GM21786 (cell line): Measurements from ENCODE around the gene SLIT3.

Experiments used
- ATAC-seq: cut with Tn5 transposase; IDR thresholded peaks from one replicate; pipeline ENCODE4 v1.9.1; 2021; ENCODE audit not compliant: unreplicated experiment

SLIT3 gene

GRCh38 chr5:169085636-169086035 is 215.3 kb downstream of the SLIT3 start:
- ATAC-seq: no peak

GRCh38 chr5:169085212-169085611 is 215.7 kb downstream of the SLIT3 start:
- no peak for ATAC-seq

DNA sequence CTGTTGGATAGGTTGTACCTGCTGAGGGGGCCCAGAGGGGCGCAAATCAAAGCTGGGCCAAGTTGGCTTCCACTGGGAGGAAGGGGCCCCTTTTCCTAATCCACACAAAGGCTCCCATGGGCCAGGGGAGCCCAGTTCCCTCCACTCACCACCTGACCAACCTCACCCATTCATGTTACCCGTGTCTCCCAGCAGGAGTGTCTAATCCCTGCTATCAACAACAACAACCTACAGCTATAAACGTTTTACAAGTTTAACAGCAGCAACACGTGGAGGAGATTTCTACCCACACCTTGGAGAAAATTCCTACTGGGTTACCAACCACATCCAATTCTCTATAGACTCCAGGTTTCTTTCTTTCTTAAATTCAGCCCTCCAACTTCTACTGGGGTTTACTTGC is 216.2 kb downstream of the SLIT3 start:
- ATAC-seq: no peak

DNA sequence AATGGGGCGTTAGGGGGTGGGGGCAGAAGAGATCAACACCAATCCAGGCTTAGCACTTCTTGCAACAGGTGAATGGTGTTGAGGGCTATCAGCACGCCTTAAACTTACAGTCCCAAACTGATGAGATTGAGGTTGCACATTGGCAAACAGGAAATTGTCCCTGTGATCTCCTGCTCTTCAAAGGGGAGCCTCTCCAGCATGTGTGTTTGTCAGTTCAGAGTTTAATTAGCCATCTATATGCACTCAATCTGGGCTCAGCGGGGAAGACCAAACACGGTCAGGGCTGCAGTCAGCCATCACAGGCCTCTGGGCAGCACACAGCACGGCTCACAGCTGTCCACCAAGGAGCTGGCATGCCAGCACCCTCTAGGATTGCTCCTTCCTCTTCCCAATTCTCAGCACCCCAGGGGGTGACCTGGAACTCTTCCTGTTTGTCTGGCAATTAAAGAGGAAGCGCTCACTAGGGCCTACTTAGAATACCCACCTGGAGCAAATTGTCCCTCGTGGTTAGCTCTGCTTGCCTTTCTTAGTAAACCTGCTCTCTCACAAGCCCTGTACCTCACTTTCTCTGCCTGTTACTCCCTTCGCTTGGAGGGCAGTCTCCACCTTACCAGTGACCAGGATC is 217.4 kb downstream of the SLIT3 start:
- ATAC-seq: no peak

GRCh38 chr5:169081000-169081724 is 219.8 kb downstream of the SLIT3 start:
- no peak for ATAC-seq

DNA sequence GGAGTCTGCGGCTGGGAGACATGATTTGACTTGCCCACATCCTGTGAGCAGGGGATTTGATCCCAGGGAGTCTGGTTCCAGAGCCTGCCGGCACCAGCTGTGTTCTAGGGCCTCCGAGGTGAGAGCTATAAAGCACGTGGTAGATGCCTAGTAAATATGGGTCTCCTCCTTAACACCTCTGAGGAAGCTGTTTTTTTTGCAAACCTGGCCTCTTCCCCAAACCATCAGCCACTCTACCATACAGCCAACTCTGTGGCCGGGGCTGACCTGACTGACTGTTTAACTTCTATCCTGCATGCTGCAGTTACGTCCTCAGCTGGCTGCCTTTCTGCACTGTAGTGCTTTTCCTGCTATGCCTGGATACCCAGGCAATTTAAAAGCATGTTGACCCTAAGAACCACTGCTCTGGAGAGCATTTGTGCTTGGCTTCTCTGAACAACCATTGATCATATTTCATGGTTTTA is 220.5 kb downstream of the SLIT3 start:
- ATAC-seq: no peak

- no peak for ATAC-seq
These were observed 221.2 kb downstream of the SLIT3 start for GRCh38 chr5:169079697-169080096.

DNA sequence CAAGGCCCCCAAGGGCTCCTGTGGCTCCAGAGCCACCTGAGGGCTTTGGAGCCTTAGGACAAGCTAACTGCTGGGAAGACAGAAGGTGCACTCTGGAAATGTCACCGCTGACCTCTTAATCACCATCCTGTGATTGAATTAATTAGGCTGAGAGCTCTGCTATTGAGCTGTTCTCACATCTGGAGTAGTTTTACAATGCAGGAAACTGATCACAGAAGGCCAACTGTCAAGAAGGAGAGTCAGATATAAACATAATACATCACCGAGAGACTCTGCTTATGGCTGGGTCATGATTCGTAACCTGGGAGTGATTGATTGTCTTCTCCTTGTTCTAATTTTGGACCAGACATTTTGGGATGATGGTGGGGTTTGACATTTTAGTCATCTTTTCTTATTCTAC is 226.1 kb downstream of the SLIT3 start:
- no peak for ATAC-seq

GRCh38 chr5:169072233-169072632 is 228.7 kb downstream of the SLIT3 start:
- no peak for ATAC-seq

- ATAC-seq: no peak
These were observed 230.5 kb downstream of the SLIT3 start for GRCh38 chr5:169070413-169070812.

DNA sequence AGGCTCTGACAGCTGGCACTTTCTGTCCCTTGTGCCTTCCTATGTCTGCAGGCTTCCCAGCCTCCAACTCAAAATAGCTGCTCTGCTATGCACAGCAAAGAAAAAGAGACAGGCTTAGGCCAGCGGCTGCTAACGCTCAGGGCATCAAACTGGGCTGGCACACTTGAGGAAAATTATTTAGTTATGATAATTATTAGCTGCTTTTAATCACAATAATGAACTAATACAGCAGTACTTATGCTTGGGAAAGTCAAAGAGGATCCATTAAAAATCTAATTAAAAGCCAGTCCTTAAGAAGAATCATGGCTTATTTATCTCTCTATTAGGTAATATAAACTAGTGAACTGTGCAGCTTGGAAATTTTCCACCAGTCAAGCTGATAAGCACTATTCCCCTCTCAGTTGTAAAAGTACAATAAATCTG is 233.2 kb downstream of the SLIT3 start:
- no peak for ATAC-seq

DNA sequence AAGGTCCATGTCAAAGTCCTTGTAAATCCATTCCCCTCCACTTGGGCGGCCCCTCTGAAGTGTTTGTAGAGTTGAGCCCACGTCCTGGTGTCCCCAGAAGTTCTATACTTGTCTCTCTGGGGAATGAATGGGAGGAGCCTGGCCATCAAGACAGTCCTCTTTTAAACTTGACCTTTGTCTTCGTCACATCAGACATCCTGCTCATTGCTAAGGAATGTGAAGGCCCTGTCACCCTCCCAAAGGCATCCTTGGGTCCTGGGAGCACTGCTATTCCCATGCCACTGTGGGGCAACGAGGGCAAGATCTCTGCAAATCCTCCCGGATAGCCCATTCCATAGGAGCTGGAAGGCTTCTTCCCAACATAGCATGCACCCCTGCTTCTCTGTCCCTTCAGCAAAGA is 235.5 kb downstream of the SLIT3 start:
- ATAC-seq: no peak

DNA sequence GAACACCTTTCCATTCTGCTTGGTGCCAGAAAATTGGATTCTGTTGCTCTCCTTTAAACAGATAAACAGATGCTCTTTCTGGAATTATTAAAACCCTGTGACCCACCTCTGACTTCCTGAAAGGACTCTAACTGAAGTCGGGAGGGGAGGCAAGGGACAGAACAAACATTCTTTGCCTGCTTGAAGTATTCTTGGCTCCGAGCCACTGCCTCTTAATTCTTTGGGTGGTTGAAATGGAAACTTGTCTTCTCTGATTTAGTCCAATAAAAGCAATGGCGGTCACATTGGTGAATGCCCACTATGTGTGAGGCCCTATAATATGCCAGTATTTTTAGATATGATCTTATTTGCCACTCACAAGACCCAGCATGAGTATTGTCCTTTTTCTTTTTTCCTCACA is 236.8 kb downstream of the SLIT3 start:
- no peak for ATAC-seq

GRCh38 chr5:169063316-169063953 is 237.5 kb downstream of the SLIT3 start:
- no peak for ATAC-seq

DNA sequence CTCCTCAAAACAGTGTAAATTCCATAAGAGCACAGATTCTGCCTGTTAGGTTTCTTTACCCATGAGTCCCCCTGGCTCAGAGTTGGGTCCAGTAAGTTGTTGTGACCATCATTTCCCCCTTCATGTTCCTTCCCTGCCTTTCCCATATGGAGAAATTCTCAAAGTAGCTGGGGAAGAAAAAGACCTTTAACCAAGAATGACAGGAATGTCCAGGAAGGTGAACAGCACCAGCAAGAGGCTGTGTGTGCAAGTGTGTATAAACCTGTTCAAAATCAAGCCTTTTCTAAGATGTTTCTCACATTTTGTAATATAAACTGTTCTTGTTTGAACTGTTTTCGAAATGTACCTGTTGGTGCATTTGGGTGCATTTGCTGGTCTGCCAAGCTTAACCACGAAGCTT is 238.2 kb downstream of the SLIT3 start:
- ATAC-seq: no peak

GRCh38 chr5:169054506-169054905 is 246.4 kb downstream of the SLIT3 start:
- ATAC-seq: no peak

- ATAC-seq: no peak
These were observed 248.7 kb downstream of the SLIT3 start for GRCh38 chr5:169052207-169052606.

DNA sequence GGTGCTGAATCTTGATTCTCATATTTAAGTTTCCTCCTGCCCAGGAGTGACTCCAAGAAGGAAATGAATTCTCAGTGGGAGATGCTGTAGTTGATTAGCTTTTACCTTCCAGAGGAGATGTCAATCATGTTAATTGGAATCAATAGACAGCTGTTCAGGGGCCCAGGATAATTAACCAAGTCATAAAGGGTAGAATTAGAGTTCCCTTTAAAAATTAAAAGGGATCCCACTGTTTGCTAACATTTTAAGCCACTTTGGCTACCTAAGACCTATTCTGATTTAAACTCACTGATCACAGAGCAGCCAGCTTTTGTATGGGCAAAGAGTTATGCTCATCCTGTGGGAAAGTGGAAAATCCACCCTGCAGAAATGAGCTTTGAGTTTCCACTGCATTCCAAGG is 249.6 kb downstream of the SLIT3 start:
- ATAC-seq: no peak

DNA sequence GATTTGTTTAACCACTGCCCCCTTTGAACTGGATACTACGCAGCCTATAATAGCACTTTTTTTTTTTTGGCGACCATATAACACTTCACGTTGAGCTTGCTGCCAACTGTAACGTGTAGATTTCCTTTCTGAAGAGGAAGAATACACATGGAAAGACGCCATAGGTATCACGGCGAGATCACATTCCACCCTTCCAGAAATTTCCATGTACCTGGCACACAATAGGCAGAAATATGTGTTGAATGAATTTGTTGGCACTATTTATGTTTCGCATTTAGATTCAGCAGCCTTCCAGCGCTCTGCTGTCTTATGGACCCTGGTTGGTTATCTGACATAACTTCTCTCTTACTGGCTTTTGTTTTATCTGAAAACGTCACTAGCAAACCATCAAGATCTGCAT is 250.3 kb downstream of the SLIT3 start:
- no peak for ATAC-seq

GRCh38 chr5:169050146-169050571 is 250.8 kb downstream of the SLIT3 start:
- ATAC-seq: no peak

DNA sequence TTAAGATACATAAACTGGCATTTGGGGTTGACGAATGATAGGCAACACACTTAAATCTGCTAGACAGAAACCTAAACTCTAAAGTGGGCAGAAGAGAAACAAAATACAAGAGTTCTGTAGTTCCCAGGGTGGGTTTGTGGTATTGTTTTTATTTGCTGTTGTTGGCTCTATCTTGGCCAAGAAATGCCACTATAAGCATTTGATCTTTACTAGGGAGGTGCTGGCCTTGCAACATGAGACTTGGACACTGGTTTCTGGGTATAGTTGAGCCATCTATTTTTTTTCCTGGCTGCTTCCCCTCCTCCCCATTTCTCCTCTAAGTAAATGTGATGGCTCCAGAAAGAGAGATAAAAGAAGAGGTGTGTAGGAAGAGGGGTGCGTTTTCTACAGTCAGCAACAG is 251.2 kb downstream of the SLIT3 start:
- ATAC-seq: no peak
